AG04449 (cell line): Measurements from ENCODE around the gene OCA2.
"Not testable (repeated sequence)": the region's sequence is repeated elsewhere in the genome, so short reads cannot be mapped to it uniquely, and the experiment has no call there.

ENCODE experiments used
- CTCF ChIA-PET: fragments of 350-600 bp; formaldehyde crosslinking; extraction: SDS; loops from one replicate; lab custom pipeline; 2021; ENCODE audit warnings: antibody characterized with exemption; lab: Yijun Ruan, JAX
- POLR2A ChIA-PET: fragments of 400-600, 350-600 bp; formaldehyde crosslinking; extraction: SDS; loops from one replicate; lab custom pipeline; 2020; ENCODE audit warnings: antibody characterized with exemption, inconsistent platforms; lab: Yijun Ruan, JAX
- DNase-seq: peaks from one replicate; pipeline ENCODE4 v3.0.0-alpha.2; 2010; ENCODE audit warnings: low read depth, low spot score
- H3K4me3 ChIP-seq: 2 replicates; pipeline ENCODE4 v1.5.1; 2011; ENCODE audit warnings: low read depth, mild to moderate bottlenecking, control low read depth, low read length
- TF ChIP-seq, protein P1 (sequence below): IDR thresholded peaks from one replicate; pipeline ENCODE4 v1.5.1; 2011; ENCODE audit warnings: mild to moderate bottlenecking, moderate library complexity, low read length, control low read depth, inconsistent platforms; ENCODE audit not compliant: insufficient read depth; ENCODE audit errors: missing control alignments

Gene OCA2

DNA sequence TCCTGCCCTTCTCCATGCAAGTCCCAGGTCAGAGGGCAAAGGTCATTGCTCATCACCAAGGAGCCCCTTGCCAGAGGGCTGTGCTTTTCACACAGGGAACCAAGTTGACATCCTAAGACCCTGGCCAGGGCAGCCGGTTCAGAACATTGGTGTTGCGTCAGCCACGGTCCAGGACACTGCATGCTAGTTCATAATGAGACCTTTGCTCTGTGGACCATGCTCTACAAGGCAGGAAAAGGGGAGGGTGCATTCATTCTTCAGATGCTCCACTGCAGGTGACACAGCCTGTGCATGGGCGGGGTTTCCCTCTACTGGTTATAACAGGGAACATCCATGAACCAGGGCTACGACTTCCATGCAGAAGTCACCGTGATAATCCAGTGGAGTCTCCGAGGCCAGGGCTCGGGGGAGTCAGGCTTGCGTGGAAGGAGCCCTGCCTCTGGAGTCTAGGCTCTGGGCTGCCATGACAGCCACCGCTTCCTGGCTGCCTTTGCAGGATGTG, 81.6 kb downstream of the OCA2 start:
- POLR2A ChIA-PET, result no interaction called here

DNA sequence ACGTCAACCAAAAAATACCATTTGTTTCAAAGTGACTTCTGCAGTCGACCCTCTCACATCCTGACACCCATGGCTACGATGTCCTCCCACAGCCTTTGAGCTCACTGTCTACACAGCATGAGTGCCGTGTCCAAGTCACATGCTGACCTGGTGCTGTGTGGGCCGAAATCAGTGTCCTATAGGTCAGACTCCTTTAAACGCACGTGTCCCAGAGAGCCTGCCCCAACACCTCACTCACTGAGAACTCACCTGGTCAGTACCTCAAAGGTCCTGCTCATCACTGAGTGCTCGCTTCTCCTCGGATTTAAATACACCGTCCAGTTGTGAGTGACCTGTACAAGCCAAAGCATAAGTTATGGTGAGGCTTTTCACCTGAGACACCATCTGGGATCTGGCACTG, 83.3 kb downstream of the OCA2 start:
- DNase-seq, result no peak
- no peak overlapping the region for H3K4me3 ChIP-seq
- TF ChIP-seq, protein P1, sequence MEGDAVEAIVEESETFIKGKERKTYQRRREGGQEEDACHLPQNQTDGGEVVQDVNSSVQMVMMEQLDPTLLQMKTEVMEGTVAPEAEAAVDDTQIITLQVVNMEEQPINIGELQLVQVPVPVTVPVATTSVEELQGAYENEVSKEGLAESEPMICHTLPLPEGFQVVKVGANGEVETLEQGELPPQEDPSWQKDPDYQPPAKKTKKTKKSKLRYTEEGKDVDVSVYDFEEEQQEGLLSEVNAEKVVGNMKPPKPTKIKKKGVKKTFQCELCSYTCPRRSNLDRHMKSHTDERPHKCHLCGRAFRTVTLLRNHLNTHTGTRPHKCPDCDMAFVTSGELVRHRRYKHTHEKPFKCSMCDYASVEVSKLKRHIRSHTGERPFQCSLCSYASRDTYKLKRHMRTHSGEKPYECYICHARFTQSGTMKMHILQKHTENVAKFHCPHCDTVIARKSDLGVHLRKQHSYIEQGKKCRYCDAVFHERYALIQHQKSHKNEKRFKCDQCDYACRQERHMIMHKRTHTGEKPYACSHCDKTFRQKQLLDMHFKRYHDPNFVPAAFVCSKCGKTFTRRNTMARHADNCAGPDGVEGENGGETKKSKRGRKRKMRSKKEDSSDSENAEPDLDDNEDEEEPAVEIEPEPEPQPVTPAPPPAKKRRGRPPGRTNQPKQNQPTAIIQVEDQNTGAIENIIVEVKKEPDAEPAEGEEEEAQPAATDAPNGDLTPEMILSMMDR, result no peak
- POLR2A ChIA-PET, result no interaction called here
- CTCF ChIA-PET, result no interaction called here

More for the DNA sequence above, 81.6 kb downstream of the OCA2 start:
- CTCF ChIA-PET, result no interaction called here
- TF ChIP-seq, protein P1, result no peak
- DNase-seq, result no peak
- H3K4me3 ChIP-seq, result no peak overlapping the region

DNA sequence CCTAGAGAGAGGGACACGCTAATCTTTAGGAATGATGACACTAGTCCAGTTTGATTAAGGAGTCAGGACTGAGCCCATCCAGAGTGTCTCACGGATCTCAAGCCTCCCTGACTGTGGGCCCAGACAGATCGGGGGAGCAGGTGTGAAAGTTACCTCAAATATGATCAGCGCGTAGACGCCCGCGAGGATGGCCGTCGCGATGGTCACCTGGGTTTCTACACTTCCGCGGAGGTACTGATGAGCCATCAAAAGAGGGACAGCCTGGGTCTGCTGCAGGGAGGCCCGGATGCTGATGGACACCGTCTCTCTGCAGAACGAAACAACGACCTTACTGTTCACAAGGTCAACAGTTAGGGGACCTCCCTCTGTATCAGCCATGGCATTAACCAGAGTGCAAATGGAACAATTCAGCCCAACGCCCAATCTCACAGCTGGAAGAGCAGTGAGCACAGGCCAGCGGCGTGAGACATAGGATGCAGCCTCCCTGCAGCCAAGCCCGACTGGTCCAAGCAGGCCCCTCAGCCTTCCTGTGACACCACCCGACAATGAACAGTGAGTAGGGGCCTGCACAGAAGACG, 84.4 kb downstream of the OCA2 start:
- no peak overlapping the region for H3K4me3 ChIP-seq
- no peak for DNase-seq
- TF ChIP-seq, protein P1, result no peak
- POLR2A ChIA-PET, result no interaction called here
- CTCF ChIA-PET, result no interaction called here

DNA sequence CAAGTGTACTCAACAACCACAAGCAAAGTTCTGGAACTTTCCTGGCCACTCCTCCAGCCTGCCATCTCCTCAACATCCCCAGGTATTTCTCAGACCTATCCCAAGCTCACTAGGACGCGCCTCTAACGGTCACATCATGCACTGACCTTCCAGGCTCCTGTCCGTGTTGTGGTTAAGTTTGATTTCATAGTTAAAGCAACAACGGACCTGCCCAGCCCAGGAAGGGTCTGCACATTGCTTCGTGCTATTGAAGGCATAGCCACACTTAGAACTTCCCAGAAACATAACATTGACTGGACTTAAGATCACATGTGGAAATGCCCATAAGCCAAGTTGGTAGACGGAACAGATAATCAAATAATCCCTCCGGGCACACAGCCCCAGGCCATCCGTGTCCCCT, 85.1 kb downstream of the OCA2 start:
- TF ChIP-seq, protein P1, result no peak
- CTCF ChIA-PET, result no interaction called here

DNA sequence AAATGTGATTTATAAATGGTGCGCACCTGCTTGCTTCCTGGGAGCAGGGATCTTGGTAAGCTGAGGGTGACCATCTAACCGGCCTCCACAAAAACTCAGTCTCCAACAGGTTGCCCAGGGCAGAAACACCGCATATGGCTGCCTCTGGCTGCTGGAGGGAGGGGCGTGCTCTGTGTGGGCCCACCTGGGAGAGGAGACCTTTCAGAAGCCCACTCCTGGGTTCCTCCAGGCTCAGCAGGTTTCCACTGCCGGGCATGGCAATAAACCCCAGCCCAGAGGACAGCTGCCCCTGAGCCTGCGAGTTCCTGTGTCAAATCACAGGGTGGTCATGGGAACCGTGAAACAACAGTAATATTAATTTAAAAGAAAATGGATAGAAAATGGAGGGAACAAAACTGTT, 85.6 kb downstream of the OCA2 start:
- ChIA-PET CTCF (no interaction called here), POLR2A (no interaction called here)
- TF ChIP-seq, protein P1, result no peak
- DNase-seq, result no peak
- no peak overlapping the region for H3K4me3 ChIP-seq

More for the DNA sequence above, 85.1 kb downstream of the OCA2 start:
- no peak for DNase-seq
- H3K4me3 ChIP-seq, result no peak overlapping the region
- POLR2A ChIA-PET, result no interaction called here

DNA sequence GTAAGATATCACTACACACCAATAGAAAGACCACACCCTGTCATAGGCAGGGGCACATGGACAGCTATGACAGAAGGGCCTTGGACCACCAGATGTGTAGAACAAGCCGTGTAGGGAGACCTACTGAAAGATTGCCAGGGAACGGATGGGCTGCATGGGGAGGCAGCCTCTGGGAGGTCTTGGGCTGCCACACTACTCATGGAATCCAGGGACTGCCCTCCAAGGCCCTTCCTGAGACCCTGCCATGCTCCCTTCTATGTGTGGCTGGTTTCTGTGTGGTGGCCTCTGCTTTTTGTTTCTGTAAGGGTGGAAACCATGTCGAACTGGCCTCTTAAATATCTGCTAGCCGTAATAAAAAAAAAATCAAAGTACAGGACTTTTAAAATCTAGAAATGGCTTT, 86.9 kb downstream of the OCA2 start:
- DNase-seq, result no peak
- no peak overlapping the region for H3K4me3 ChIP-seq
- TF ChIP-seq, protein P1, result no peak
- CTCF ChIA-PET, result no interaction called here
- POLR2A ChIA-PET, result no interaction called here

DNA sequence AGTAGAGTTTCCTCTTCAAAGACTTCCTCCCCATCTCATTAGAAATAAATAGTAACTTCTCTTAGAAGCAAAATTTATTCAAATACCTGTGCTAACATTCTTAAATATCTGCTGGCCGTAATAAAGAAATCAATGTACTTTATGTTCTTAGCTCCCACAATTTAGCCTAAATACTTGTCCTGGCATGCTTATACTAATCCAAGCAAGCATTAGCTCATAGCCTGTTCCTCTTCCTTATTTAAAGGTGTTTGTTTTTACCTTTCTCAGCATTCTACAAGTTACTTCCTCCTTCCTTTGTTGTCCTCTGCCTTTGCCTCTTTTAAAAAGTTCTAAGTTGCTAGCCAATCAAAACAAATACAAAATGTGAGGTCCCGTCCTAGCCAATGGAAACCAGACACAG, 90.9 kb downstream of the OCA2 start:
- DNase-seq, POLR2A ChIA-PET, H3K4me3 ChIP-seq, CTCF ChIA-PET: not testable (repeated sequence)
